GM12891 (cell line): ENCODE measurements around the gene SLIT1.
"Not testable (repeated sequence)": the region's sequence is repeated elsewhere in the genome, so short reads cannot be mapped to it uniquely, and the experiment has no call there.

Experiments used
- DNase-seq: peaks from one replicate; pipeline ENCODE4 v3.0.0; 2011; ENCODE audit warnings: low spot score; ENCODE audit not compliant: insufficient read length
- FAIRE-seq: peaks from 2 replicates; lab custom pipeline; 2011; peaks lifted over from hg19 to GRCh38; lab: Jason Lieb, UNC
- PAX5 ChIP-seq: IDR thresholded peaks from 2 replicates; pipeline ENCODE4 v1.6.1; 2011; ENCODE audit warnings: low read length, moderate library complexity, mild to moderate bottlenecking; ENCODE audit not compliant: insufficient read depth, severe bottlenecking
- POLR2A ChIP-seq: IDR thresholded peaks from 2 replicates; pipeline ENCODE4 v1.6.1; 2011; ENCODE audit warnings: low read depth, low read length, control low read depth
- POLR2AphosphoS5 ChIP-seq: IDR thresholded peaks from 2 replicates; pipeline ENCODE4 v1.6.1; 2011; ENCODE audit warnings: low read depth, low read length, control low read depth
- POU2F2 ChIP-seq: IDR thresholded peaks from 2 replicates; pipeline ENCODE4 v1.6.1; 2011; ENCODE audit warnings: low read depth, mild to moderate bottlenecking, control low read depth, low read length, moderate library complexity
- SPI1 ChIP-seq: IDR thresholded peaks from 2 replicates; pipeline ENCODE4 v1.6.1; 2011; ENCODE audit warnings: low read depth, low read length, control low read depth
- TAF1 ChIP-seq: IDR thresholded peaks from 2 replicates; pipeline ENCODE4 v1.6.1; 2011; ENCODE audit warnings: low read depth, low read length, control low read depth

The SLIT1 gene

DNA sequence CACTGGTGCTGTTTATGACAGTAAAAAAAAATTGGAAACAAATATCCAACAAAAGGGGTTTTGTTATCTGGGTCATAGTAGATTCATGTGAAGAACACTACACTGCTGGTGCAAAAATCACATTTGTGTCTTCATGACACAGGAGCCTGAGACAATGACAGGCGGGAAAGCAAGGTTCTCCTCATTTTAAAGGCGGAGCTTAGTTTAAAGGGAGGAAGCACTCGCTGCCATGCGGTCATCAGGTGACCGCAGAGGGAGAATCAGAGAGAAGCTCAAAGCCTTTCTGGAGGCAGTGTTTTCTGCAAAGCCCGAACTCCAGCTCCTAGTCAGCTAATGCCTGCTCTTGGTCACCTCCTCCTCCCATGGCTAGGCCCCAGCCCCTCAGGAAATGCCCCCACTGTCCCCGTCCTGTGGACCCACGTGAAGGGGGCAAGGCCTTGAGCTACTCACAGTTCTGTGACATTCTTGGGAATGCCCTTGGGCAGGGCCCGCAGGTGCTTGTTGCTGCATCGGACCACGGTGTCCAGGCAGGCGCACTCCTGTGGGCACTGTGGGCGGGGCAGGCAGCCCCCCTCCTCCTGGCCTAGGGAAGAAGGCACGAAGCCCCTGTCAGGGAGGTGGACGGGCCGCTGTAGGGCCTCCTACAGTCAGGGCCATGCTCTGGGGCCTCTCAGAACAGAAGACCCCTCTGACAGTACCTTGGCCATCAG, 146.1 kb downstream of the SLIT1 start:
- FAIRE-seq (no peak), DNase-seq (no peak)
- TF ChIP-seq SPI1 = no peak

DNA sequence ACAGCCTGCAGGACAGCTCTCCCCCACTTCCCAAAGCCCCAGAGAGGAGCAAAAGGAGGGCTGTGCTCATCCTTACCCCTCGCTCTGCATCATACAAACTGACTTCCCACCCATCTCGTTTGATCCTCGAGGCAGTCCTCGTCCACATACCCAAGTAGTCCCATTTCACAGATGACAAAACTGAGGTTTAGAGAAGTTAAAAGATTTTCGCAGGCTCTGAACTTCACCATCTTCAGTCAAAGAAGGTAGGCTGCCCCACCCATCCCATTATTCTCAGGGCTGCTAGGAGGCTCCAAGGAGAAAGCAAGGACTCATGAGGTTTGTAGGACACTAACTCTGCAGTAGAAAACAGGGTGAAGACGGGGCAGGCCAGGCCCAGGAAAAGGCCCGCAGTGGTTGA, 147.1 kb downstream of the SLIT1 start:
- no peak for DNase-seq
- FAIRE-seq = no peak
- no peak for TF ChIP-seq POLR2AphosphoS5
- no peak for TF ChIP-seq SPI1
- no peak for TF ChIP-seq POU2F2
- TF ChIP-seq POLR2A = no peak
- TF ChIP-seq PAX5 = no peak
- TF ChIP-seq TAF1 = no peak

DNA sequence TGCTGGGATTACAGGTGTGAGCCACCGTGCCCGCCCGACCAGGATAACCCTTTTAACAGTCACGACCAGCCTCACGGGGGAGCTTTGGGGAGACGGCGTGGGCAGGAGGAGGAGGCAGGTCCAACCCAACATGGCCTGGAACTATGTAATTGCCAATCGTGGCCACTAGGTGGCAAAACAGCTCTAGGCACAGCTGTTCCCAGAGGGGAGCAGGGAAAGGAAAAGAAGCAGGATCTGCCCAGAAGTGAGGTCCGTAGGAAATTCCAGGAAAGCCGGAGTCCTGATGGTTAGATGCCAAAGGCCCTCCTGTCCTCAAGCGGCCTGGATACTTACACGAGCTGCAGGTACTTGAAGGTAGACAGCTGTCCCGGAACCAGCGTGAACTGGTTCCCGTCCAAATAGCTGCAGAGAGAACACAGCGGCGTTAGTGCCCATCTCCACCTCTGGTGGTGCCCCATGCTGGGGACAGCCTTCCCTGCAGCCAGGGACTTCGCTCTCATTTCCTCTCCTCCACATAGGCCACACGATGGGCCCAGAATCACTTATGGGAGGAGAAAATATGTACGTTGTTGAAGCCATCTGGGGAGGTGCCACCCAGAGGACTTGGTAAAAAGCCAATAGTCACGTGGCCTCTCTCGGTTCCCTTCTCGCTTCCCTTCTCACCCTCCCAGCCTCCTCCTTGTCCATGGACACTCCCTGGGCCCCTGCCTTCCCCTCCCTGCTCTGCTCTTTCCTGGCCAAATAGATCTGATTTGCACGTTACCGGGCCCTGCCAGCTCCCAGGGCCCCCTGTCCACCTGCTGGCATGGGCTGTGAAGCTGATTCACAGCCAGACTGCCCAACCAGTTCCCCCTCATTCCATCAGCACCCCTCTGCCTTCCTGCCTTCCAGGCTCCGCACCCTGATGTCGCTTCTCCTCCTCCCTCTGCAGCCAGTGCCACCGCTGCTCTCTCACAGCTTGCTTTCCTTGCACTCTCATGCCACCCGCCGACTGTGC, 148.1 kb downstream of the SLIT1 start:
- FAIRE-seq (peak; percentile 97), DNase-seq (peak; percentile 72)

DNA sequence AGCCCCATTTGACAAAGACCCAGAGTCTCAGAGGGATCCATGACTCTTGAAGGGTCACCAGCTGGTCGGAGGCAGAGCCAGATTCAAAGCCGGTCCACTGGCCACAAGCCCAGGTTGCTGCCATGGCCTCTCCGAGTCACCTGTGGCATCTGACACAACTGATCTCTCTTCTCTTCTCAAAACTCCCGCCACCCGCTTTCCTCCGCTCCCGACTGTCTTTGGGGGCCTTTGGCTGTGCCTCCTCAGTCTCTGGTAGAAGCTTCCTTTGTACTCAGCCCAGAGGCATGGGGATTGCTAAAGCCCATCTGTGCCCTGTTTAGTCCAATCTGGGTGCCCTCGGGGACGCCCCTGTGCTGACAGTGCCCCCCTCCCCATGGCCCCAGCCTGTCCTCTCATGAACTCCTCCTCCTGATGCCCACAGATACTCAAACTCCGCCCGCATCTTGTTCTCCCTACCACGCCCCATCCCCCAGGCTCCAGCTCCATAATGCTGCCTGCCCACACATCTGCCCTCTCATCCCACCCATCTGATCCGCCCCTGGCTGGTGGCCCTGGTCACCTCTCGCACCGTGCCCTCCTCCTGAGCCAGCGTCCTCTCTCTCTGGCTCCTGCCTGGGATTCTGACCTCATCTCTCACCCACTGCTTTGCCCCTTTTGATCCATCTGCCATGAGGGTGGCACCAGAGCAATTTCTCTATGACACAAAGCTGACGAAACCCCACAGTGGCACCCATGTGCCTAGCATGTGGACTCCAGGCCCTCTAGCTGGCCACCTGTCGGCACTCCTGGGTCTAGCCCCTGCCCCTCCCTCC, 150.6 kb downstream of the SLIT1 start:
- FAIRE-seq (no peak), DNase-seq (no peak)
- TF ChIP-seq PAX5 = no peak

More for the DNA sequence above, 148.1 kb downstream of the SLIT1 start:
- no peak for TF ChIP-seq TAF1
- no peak for TF ChIP-seq POLR2AphosphoS5
- TF ChIP-seq PAX5 = no peak
- TF ChIP-seq POLR2A = no peak
- no peak for TF ChIP-seq SPI1
- TF ChIP-seq POU2F2 = no peak

DNA sequence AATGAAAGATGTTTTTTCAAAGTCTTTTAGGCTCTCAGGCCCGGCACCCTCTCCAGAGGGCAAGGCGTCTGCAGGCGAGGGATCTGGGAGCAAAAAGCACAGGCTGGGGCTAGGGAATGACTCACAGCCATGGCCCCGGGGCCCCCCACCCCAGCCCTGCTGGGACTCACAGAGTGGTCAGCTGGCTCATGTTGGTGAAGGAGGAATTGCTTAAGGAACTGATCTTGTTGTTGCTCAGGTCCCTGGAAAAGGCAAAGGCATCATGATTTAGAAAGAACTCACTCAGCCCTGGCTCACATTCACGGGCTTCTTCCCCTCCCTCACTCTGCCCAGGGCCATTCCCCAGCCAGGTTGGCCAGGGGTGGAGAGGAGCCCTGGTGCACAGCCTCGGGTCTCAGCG, 151.5 kb downstream of the SLIT1 start:
- FAIRE-seq = no peak

DNA sequence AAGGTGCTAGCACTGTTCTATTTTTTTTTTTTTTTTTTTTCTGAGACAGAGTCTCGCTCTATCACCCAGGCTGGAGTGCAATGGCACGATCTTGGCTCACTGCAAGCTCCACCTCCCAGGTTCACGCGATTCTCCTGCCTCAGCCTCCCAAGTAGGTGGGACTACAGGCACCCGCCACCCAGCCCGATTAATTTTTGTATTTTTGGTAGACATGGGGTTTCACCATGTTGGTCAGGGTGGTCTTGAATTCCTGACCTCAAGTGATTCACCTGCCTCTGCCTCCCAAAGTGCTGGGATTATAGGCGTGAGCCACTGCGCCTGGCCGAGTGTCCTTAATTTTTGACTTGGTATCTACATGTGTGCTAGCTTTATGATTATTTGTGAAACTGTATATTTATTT, 151.9 kb downstream of the SLIT1 start:
- not testable (repeated sequence) for FAIRE-seq, DNase-seq

More for the DNA sequence above, 151.5 kb downstream of the SLIT1 start:
- TF ChIP-seq POLR2AphosphoS5 (no peak), TAF1 (no peak), POU2F2 (no peak), SPI1 (no peak), PAX5 (no peak), POLR2A (no peak)
- no peak for DNase-seq

DNA sequence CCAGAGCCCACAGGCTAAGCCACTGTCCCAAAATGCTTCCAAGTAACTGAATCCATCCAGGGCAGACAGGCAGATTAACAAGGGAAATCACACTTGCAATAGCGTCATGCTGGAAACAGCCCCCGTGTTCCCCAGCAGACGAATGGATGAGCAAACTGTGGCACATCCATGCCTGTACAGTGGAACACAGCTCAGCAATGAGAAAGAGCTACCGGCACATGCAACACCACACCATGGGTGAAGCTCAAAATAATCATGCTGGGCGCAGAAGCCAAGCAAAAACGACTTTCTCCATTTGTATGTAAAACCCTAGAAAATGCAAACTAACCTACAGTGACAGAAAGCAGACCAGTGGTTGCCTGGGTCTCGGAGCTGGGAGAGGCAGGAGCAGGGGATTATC, 153.1 kb downstream of the SLIT1 start:
- TF ChIP-seq PAX5 = no peak
- no peak for TF ChIP-seq POLR2AphosphoS5
- no peak for TF ChIP-seq POU2F2
- no peak for TF ChIP-seq POLR2A
- no peak for TF ChIP-seq TAF1
- TF ChIP-seq SPI1 = no peak
- FAIRE-seq (no peak), DNase-seq (no peak)

DNA sequence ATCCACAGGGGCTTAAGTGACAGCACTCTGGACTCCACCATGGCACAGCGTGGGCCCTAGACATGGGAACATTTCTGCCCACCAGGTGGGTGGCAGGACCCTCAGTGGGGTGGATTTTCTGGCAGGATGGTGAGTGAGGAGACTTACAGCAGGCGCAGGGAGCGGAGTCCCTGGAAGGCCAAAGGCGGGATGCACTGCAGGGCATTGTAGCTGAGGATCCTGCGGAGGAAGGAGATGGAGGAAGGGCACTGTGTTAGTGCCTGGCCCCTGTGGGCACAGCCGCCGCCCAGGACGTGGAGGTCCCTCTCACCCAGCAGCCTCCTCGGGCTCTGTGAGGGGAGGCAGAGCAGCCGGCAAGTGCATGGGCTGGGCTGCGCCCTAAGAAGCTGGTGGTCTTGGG, 154.3 kb downstream of the SLIT1 start:
- DNase-seq (no peak), FAIRE-seq (no peak)
- TF ChIP-seq PAX5 (no peak), SPI1 (no peak), POLR2A (no peak), POU2F2 (no peak)

DNA sequence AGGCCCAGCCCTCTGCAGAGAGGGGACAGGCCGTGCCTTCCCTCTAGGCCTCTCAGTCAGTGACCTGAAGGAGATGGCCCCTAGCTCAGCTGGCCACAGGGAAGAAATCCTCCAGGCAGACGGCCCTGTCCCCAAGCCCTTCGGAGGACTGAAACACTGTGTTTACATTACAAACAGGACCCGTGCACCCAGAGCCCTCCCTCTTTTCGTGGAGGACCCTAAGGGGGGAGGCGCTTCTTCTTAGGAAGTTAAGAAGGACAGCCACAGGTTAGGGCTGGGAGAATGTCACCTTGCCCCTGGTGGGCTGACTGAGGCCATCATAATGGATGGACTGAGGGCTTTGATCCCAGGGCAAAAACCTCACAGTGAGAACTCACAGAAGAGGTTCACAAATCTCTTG, 154.9 kb downstream of the SLIT1 start:
- no peak for FAIRE-seq
- no peak for DNase-seq
- TF ChIP-seq TAF1 (no peak), POU2F2 (no peak), PAX5 (no peak), SPI1 (no peak), POLR2AphosphoS5 (no peak), POLR2A (no peak)

DNA sequence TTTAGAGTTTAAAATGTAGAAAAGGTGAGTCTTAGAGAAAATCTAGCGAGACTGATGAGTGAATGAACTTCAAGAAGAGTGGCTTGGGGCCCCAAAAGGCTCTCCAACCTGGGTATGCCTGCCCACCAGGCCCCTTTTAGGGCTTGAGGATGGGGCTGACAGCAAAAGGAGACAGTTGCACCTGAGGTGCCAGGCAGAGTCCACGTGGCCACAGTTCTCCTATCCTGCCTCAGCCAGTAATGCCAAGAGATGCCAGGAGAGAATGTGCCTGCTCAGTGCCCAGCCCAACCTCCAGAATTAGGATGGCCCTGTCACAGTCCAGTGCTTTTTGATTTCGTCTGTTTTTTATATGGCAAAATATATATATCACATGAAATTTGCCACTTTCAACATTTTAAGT, 156.5 kb downstream of the SLIT1 start:
- FAIRE-seq (no peak), DNase-seq (no peak)
- TF ChIP-seq POU2F2 = no peak
- no peak for TF ChIP-seq TAF1
- no peak for TF ChIP-seq PAX5
